HG02610 (cell line): Measurements from ENCODE around the gene RNASE12.
"Not testable (repeated sequence)": the region's sequence is repeated elsewhere in the genome, so short reads cannot be mapped to it uniquely, and the experiment has no call there.

Experiments used
- ATAC-seq: cut with Tn5 transposase; IDR thresholded peaks from one replicate; pipeline ENCODE4 v1.9.1; 2021; ENCODE audit warnings: mild to moderate bottlenecking, moderate library complexity; ENCODE audit not compliant: unreplicated experiment

RNASE12 gene, protein sequence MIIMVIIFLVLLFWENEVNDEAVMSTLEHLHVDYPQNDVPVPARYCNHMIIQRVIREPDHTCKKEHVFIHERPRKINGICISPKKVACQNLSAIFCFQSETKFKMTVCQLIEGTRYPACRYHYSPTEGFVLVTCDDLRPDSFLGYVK

DNA sequence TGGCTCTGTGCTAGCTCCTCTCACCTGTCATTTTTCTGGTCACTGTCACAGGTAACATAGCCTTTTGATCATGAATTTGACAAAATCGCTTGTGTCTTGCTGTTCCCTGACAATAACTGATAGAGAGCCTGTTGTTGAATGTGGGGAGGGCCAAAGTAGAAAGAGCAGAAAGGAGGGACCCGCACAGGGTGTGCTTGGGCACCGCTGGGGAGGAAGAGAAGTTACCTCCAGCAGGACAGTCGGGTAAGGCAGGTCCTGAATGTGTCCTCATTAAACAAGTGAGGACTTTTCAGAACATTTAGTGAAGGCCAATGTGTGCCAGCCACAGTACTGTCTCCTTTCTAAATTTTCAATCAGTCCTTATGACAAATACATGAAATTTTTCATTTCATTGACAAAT lies at the start of gene RNASE12:
Gene RNASE12, minus strand, starts transcription at position 142 of the 400 bp plus-strand sequence. CDS start 653 bp downstream, outside the sequence.
- no peak for ATAC-seq

DNA sequence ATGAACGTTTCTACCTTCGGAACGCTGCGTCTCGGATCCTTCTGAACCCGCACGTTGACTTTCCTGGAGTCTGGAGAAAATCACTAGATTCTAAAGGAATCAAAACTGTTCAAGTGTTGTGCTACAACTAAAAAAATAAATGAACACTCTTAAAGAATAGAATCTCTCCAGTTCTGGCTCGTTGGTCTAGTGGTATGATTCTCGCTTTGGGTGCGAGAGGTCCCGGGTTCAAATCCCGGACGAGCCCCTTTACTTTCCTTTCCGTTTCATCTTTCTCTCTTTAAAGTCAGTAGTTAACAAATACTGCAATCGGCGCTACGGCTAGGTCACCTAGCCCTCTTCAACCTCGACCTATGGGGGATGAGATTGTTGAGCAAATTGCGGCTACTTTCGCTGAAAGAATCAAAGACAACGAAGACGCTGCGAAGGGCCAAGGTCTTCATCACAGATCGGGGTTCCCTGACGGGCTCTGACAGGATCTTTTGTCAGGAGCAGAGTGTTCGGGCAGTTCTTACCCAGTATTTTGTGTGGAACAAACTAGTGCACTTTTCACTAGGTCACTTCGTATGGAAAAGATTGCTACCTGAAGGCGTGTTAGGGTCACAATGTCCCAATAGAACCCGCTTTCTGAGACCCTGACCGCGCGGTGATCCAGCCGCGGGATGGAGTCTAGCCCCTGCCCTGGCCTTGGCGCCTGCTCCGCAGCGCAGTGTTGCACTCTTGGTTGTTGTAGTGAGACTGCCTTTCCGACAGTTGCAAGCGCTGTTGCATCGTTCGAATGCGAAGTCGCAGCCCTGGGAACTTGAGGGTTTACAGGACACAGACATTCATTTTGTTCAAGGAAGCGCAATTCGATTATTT lies 41.9 kb upstream of the RNASE12 start:
- peak; percentile 75 for ATAC-seq

DNA sequence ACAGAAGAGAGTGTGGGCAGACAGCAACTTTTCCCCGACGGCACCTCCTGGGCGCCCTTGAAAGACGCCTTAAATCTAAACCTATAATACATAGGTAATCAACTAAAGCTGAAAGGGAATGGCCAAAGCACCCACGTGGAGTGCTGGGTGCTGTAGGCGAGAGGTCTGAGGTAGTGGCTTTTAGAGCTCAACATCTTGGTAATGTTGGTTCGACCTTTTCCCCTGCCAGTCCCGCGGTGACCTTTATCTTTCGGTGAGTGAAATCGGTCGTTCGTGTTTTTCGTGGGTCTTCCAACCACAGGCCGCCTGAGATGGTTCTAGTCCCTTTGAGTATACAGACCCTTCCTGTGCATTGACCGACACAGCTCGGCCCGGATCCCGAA lies 41.3 kb upstream of the RNASE12 start:
- peak; percentile 10 for ATAC-seq

DNA sequence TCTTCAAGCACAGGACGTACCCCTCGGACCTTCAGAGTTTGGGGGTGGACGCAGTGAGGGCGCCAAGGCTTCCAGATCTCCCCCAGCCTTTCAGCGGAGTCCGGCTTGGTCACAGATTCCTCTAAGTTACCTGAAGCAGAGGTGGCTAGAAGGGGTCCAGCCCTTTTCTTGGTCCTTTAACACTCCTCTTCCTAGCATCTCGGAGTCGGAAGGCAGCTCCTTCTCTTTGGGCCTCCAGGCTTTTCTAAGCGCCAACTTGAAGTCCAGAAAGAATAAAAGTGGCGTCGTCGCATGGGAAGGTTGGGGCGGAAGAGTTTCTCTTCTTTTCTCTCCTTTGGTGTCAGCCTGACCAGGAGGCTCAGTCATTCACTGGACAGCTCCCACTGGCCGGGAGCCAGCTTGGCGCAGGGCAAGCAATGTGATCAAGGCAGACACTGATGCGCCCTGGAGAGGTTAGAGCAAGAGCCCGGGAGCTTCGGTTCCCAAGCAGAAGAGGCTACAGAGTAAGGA lies 40.8 kb upstream of the RNASE12 start:
- ATAC-seq = no peak

DNA sequence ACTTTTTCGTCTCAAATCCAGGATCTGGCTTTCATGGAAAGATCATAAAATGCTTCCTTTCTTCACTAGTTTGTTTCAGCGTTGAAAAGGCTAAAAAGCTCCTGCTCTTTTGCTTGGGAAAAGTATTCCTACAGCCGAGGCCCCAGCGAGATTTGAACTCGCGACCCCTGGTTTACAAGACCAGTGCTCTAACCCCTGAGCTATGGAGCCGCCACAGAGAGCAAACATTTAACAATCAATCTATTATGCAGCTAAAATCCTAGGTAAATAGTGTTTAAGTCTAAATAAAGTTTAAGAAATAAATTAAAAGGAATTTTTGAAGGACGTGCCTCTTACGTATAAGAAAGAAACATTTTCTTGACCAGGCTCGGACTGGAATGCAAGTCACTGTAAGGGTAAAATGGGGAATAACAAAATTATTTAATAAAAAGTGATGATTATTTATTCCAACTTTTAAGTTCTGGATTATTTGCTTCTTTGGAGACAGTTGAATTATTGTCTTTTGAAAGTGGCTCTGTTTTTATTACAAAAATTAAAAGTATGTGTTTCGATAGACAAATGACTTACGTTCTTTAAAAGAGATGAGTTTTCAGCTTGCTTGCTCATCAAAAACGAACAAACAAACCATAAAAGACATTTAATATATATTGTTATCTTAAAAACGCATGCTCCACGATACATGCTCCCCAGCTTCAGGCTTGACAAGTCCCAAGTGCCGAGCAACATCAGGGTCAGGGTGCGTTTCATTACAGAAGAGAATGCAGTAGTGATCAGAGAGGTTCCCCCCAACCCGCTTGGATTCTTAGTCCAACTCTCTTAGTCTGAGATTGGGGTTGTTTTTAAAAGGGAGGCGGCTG lies 40.1 kb upstream of the RNASE12 start:
- no peak for ATAC-seq

DNA sequence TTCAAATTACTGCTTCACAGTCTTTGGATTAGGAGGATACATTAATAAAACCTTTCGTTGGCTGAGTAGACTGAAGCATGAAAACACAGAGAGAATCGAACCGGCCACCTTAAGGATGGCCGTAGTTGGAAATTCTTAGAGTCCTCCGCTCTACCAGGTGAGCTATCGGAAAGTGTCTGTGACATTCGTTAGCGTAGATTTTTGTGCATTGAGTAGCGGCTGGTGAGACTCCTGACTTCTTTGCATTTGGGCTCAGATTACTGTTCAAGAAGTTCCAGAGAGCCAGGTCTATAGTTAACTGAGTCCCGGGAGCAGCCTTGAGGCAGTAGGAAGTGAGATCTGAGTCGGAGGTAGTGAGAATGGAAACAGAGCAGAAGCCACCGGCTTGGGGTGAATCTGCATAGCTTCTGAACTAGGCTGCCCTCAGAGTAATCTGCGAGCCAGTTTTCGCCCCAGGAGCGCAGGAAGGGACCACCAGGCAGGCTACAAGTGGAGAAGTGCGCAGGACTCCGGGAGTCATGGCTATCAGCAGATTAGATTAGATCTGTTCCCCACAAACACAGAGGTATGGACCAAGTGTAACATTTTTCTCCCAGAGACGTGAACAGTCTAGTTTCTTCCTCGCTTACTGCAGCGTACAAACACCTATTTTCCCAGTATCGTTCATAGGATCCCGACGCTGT lies 39.3 kb upstream of the RNASE12 start:
- ATAC-seq = no peak

DNA sequence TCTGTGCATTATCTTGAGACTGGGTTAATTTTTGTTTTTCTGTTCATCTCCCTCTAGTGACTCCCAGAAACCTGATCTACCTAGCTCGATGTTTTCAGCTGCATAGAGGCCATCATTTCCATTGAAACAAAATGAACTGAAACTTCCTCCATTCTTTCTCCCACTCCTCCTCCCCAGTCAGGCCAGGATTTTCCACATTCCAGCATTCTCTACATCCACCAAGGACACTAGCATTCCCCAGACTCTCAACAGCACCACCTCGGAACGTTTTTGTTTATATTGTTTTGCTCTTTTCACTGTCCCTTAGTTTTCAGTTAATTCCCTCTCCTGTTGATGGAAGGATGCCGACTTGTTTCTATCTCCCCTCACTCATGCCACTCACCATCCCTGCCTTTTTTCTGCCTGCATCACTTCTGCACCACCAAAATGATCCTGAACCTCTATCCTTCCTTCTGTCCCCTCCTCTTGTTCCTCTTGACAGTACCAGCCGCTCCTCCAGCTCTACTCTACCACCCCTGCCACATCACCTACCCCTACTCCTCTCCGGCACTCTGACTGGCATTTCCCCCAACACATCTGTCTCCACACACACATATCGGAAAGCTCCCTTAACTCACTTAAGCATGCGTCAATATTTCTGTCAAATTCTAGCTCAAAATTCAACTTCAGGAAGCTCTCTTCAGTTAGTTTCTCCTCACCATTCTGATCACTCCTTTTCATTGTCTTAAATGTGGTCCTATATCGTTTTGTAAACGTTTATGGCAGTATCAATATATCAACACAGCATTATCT lies 37.1 kb upstream of the RNASE12 start:
- ATAC-seq = no peak

DNA sequence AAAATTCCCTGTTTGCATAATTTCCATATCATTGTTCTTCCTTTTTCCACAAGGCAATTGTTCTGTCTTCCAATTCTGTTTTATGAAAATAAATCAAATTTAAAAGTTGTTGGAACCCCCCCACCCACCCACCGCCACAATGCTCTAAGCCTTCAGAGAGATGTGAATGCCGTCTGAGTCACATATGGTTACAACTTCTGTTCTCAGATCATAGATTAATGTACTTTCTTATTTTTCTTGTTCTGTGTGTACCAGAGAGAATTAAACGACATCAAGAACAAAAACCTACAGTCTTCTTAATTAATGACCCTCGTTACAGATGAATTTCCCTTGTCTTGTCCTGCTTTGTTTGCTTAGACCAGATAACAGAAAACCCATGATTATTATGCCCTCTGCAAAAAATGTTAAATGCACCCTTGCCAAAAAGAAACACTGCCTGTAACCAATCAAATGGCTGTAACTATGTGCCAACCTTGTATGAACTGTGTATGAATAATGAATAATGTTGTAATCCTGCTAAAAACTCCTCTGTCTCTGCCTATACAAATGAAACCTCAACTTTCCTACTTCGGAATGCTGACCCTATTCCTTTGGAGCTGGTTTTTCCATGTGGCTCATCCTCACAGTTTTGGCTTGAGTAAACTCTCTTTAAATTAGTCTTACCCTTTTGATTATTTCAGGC lies 36.3 kb upstream of the RNASE12 start:
- ATAC-seq = no peak

DNA sequence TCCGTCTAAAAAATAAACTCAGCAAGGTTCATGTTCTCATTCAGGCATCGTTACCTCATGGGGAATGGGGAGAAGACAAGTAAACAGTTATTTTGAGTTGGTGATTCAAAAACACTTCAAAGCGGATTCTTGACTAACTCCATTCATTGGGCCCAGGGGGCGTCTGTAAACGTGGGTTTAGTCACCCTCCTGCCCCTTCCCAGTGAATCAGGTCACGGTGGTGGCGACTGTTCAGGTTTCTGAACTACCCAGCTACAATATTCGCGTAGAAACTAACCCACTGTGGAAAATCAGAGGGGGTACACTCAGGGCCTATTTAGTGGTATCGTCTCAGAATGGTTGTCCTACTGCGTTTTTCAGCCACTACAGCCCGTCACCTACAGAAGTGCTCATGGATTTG lies 35.1 kb upstream of the RNASE12 start:
- ATAC-seq = no peak

DNA sequence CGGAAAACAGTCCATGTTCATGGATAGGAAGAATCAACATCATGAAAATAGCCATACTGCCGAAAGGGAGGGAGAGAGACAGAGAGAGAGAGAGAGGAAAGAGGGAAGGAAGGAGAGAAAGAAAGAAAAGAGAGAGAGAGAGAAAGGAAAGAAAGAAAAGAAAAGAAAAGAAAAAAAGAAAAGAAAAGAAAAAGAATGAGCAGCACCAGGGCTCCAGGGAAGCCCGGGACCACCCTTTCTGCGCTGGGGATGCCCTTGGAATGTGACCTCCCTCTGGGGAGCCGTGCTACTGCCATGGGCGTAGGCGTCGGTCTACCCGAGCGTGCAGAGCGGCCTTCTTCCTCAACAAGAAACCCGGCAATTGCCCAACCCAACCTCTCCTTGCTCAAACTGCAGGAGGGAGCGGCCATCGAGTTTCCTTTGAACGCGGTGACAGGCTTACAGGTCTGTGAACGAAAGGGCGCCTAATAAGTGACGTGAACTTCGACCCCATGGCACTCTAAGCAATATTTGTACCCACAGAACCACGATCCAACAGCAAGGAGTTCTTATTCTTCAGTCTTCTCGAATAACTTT lies 33.4 kb upstream of the RNASE12 start:
- ATAC-seq = peak; percentile 35

DNA sequence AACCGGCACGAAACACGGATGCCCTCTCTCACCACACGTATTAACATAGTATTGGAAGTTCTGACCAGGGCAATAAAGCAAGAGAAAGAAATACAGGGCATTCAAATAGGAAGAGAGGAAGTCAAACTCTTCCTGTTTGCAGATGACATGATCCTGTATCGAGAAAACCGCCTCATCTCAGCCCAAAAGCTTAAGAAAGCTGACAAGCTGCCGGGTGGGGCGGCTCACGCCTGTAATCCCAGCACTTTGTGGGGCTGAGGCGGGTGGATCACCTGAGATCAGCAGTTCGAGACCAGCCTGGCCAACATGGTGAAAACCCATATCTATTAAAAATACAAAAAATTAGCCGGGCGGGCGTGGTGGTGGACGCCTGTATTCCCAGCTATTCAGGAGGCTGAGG lies 32.6 kb upstream of the RNASE12 start:
- ATAC-seq = no peak

DNA sequence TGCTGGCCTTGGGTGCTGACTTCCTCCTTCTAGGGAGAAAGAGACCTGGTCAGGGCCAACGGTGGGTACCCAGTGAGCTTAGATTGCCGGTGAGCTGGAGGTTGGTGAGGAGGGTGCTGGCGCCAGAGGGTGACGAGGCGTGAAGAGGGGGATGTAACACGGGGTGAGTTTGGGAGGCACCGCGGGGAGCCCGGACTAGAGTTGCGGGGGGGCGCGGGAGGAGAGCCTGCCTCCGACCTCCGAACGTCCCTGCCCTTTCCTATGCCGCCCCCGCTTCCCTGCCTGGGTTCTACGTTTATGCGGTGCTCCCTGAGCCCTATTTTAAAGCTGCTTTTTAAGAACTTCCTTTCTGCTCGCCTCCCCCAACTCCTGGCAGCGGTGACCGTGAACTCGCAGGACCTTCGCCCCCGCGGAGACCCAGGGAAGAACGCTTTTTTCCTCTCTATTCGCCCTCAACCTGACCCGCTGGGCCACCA lies 31.7 kb upstream of the RNASE12 start:
- ATAC-seq = no peak

DNA sequence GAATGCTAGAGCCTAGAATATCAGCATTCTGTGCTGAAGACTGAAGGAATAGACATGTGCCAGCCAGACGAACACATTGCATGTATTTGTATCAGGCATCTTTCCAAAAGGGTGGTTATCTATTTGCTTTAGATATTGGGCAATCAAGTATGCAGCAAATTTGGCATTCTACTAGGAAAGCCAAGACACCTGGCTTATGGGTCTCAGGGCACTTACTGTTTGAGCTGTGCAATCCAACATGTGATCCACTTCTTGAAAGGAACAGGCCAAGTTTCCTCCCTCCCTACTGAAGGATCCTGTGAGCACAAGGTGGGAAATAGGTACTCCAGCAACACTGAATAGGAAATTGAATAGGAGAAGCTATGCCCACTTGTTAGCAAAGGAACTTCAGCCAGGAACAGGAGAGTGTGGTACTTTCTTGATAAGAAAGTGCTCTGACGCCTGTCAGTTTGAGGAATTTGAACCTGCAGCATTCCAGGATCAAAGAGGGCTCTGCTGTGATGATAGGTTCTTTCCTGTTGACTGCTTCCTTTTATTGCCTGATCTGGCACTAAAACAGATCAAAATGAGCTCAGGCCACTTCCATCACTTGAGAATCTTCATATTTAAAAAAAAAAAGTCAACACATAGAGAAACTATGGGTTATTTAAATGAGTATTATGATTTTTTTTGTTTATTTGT lies 29.8 kb upstream of the RNASE12 start:
- ATAC-seq = no peak

DNA sequence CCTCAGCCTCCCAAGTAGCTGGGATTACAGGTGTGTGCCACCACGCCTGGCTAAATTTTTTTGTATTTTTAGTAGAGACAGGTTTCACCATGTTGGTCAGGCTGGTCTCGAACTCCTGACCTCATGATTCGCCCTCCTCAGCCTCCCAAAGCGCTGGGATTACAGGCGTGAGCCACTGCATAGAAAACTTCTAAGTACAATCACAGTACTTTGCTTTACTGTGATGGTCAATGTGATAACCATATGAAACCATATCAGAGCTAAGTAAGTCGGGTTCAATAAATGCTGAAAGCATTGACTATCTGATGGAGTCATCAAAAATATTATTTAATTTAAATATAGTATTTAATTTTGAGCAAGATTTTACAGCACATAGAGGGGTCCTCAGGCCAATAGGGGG lies 28.5 kb upstream of the RNASE12 start:
- not testable (repeated sequence) for ATAC-seq

DNA sequence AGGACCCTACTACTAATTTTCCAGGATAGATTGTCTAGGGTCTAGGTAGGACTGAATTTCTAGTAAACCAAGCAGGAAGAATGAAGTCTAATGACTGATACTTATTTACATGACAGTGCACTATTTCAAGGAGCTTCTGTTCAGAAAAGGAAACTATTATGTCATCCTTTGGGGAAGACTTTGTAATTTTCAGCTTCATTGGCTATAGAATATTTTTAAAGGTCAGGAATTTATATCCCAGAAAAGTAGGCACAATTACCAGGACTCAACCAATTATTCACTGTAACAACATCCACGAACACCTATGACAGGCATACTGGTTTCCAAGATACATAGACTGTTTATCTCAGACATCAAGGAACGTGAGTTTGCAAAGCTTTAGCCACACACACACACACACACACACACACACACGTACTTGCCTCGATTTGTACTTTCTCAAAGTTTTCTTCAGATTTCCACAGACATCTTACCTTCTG lies 27.1 kb upstream of the RNASE12 start:
- ATAC-seq = no peak

DNA sequence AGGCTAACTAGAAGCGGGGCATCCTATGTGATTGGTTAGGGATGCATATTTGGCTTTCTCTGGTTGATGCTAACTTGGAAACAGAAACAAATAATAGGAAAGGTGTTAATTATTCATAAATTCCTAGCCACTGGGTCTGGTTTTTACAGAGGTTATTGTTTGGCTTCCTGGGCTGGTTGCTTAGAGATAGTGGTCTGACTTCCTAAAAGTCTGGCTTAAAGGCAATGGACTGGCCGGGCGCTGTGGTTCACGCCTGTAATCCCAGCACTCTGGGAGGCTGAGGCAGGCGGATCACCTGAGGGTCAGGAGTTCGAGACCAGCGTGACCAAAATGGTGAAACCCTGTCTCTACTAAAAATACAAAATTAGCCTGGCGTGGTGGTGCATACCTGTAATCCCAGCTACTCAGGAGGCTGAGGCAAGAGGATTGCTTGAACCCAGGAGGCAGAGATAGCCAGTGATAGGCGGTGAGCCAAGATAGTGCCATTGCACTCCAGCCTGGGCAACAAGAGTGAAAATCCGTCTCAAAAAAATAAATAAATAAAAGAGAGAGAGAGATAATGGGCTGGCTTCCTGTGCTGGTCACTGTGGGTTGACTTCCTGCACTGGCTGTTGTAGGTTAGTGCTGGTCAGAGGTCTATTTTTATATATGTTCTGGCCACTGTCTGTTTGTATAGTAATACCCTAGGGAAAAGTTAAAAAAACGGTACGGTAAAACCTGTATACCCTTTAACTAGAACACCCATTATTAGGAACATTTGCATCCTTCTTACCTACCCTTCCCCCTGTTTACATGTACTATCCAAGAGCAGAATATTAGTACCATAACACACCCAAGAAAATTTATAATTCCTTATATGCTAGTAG lies 26.2 kb upstream of the RNASE12 start:
- ATAC-seq = no peak

DNA sequence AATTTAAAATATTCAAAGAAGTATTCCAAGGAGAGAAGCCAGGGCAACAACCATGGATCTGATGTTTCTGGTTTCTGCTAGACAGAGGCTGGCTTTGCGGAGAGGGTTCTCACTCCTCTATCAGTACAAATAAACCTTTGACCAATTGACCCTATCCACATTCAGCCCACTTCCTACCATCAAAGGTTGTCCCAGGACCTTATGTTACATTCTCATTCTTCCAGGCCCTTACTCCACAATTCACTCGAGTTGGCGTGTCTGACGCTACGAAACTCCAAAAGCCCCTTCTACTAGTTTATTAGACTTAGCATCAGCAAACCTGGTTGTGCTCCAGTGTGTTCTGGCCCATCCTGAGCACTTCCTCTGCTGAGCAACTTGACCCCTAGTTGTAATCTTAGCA lies 24.8 kb upstream of the RNASE12 start:
- ATAC-seq = no peak
